ENCODE data around the gene OLFM3.
A peak's percentile ranks its signal among the peaks of the same experiment; 100 is the strongest.

The OLFM3 gene

GRCh38 chr1:101843160-101843559 lies 153.6 kb downstream of the OLFM3 start:
- no peak overlapping the region for H3K27ac ChIP-seq
- TF ChIP-seq CTCF (IDR thresholded peaks at IDR 0.05) (no peak), ZFX (IDR thresholded peaks at IDR 0.05; ENCODE audit: borderline replicate concordance) (no peak)

GRCh38 chr1:101841824-101842223 lies 154.9 kb downstream of the OLFM3 start:
- no peak overlapping the region for H3K27ac ChIP-seq
- TF ChIP-seq ZFX (IDR thresholded peaks at IDR 0.05; ENCODE audit: borderline replicate concordance) (no peak), CTCF (IDR thresholded peaks at IDR 0.05) (no peak)

GRCh38 chr1:101835988-101836387 lies 160.7 kb downstream of the OLFM3 start:
- no peak overlapping the region for H3K27ac ChIP-seq

GRCh38 chr1:101833312-101833711 lies 163.4 kb downstream of the OLFM3 start:
- H3K27ac ChIP-seq: no peak overlapping the region
- TF ChIP-seq CTCF (IDR thresholded peaks at IDR 0.05): no peak

More at GRCh38 chr1:101835988-101836387, 160.7 kb downstream of the OLFM3 start:
- TF ChIP-seq CTCF (IDR thresholded peaks at IDR 0.05) (no peak), ZFX (IDR thresholded peaks at IDR 0.05; ENCODE audit: borderline replicate concordance) (no peak)

GRCh38 chr1:101826416-101826815 lies 170.3 kb downstream of the OLFM3 start:
- no peak overlapping the region for H3K27ac ChIP-seq
- TF ChIP-seq CTCF (IDR thresholded peaks at IDR 0.05): no peak
- no peak for TF ChIP-seq ZFX (IDR thresholded peaks at IDR 0.05; ENCODE audit: borderline replicate concordance)

- no peak for TF ChIP-seq ZFX (IDR thresholded peaks at IDR 0.05; ENCODE audit: borderline replicate concordance)
- peak; percentile 77 for TF ChIP-seq CTCF (IDR thresholded peaks at IDR 0.05)
- no peak overlapping the region for H3K27ac ChIP-seq
These were observed 176.7 kb downstream of the OLFM3 start for GRCh38 chr1:101820071-101820470.

- no peak for TF ChIP-seq ZFX (IDR thresholded peaks at IDR 0.05; ENCODE audit: borderline replicate concordance)
- no peak for TF ChIP-seq CTCF (IDR thresholded peaks at IDR 0.05)
- H3K27ac ChIP-seq: 0 out of 2 replicates have a peak overlapping the region, but pooled peaks have one; percentile 32
These were observed 180.5 kb downstream of the OLFM3 start for GRCh38 chr1:101816262-101816661.

Data from 22Rv1 (cell line).